PC-3 (cell line): Measurements from ENCODE around the gene CDC42EP3. TPM values are rescaled to one million over a fixed set of nuclear protein-coding genes. Genes with fewer than 3 reads are reported as not detected.
A peak's percentile ranks its signal among the peaks of the same experiment; 100 is the strongest.

Experiments
- ATAC-seq: fragments of 200-7000 bp; cut with Tn5 transposase; 2 replicates; pipeline ENCODE4 v1.9.1; 2020; ENCODE audit warnings: mild to moderate bottlenecking, moderate library complexity
- BruUV-seq: library from RNA; stranded (reverse); fragments of 400-500 nt; replicated peaks from 2 replicates; lab custom pipeline; 2021; lab: Mats Ljungman, UMichigan
- CTCF ChIA-PET: fragments of 300-600 bp; sonication (Branson Sonifier 250); formaldehyde crosslinking; loops from one replicate; lab custom pipeline; 2022; ENCODE audit warnings: antibody characterized with exemption; lab: Charles Lee
- POLR2A ChIA-PET: fragments of 300-600 bp; sonication (Branson Sonifier 250); formaldehyde crosslinking; loops from one replicate; lab custom pipeline; 2022; ENCODE audit warnings: antibody characterized with exemption; ENCODE audit not compliant: unreplicated experiment; lab: Charles Lee
- DNase-seq: peaks from one replicate; pipeline ENCODE4 v3.0.0-alpha.2; 2015
- H2AFZ ChIP-seq: fragments of 300-600 bp; sonication (generic); 2 replicates; pipeline ENCODE4 v1.6.0; 2016; ENCODE audit warnings: antibody characterized with exemption, low read length
- H3F3A ChIP-seq: fragments of 300-600 bp; sonication (generic); one replicate; pipeline ENCODE4 v1.6.0; 2017; ENCODE audit warnings: antibody characterized with exemption, low read length, control low read depth, mild to moderate bottlenecking; ENCODE audit not compliant: unreplicated experiment
- H3K27ac ChIP-seq: fragments of 300-600 bp; sonication (generic); 2 replicates; pipeline ENCODE4 v1.5.1; 2016; ENCODE audit warnings: mild to moderate bottlenecking, low read length
- H3K27me3 ChIP-seq: fragments of 300-600 bp; sonication (generic); 2 replicates; pipeline ENCODE4 v1.6.1; 2016; ENCODE audit warnings: low read length, mixed read lengths
- H3K36me3 ChIP-seq: fragments of 300-600 bp; sonication (generic); 2 replicates; pipeline ENCODE4 v1.6.1; 2016; ENCODE audit warnings: low read depth, mixed run types, low read length, mixed read lengths
- H3K4me1 ChIP-seq: fragments of 300-600 bp; sonication (generic); 2 replicates; pipeline ENCODE4 v1.5.1; 2016; ENCODE audit warnings: low read length; ENCODE audit not compliant: insufficient read depth
- H3K4me2 ChIP-seq: fragments of 300-600 bp; sonication (generic); 2 replicates; pipeline ENCODE4 v1.6.0; 2016; ENCODE audit warnings: low read length
- H3K4me3 ChIP-seq: fragments of 300-600 bp; sonication (generic); 2 replicates; pipeline ENCODE4 v1.5.1; 2016; ENCODE audit warnings: mild to moderate bottlenecking, low read length, mixed read lengths
- H3K79me2 ChIP-seq: fragments of 300-600 bp; sonication (generic); 2 replicates; pipeline ENCODE4 v1.6.1; 2017; ENCODE audit warnings: low read length, mixed read lengths
- H3K9ac ChIP-seq: fragments of 300-600 bp; sonication (generic); 2 replicates; pipeline ENCODE4 v1.6.0; 2016; ENCODE audit warnings: mild to moderate bottlenecking, low read length
- H3K9me2 ChIP-seq: fragments of 300-600 bp; sonication (generic); replicated peaks from 2 replicates; pipeline ENCODE4 v1.6.1; 2016; ENCODE audit warnings: mixed run types, low read length, mixed read lengths
- H3K9me3 ChIP-seq: fragments of 300-600 bp; sonication (generic); 2 replicates; pipeline ENCODE4 v1.6.1; 2016; ENCODE audit warnings: low read length, mixed read lengths
- H4K20me1 ChIP-seq: fragments of 300-600 bp; sonication (generic); 2 replicates; pipeline ENCODE4 v1.6.1; 2016; ENCODE audit warnings: low read length, mixed read lengths
- EZH2 ChIP-seq: fragments of 300-600 bp; sonication (generic); IDR thresholded peaks from one replicate; pipeline ENCODE4 v1.6.1; 2017; ENCODE audit warnings: antibody characterized with exemption, mild to moderate bottlenecking, low read length; ENCODE audit not compliant: unreplicated experiment
- EZH2phosphoT487 ChIP-seq: fragments of 300-600 bp; sonication (generic); IDR thresholded peaks from 2 replicates; pipeline ENCODE4 v1.6.1; 2018; ENCODE audit warnings: mild to moderate bottlenecking, antibody characterized with exemption, low read length, borderline replicate concordance
- intact Hi-C: fragments of 100-400 bp; cut with micrococcal nuclease; formaldehyde crosslinking; loops from 2 replicates; pipeline ENCODE4 v1.9.0; 2023
- total RNA-seq: library from RNA; depleted of rRNA; stranded (reverse); fragments of >200 nt; gene quantifications from 2 replicates; pipeline ENCODE4 v1.2.3, GENCODE V29; 2014
- TF ChIP-seq, protein P1 (sequence below): fragments of 300-600 bp; sonication (generic); conservative IDR thresholded peaks from 2 replicates; pipeline ENCODE4 v1.5.1; 2017; ENCODE audit warnings: antibody characterized with exemption, low read depth, mild to moderate bottlenecking, low read length

CDC42EP3 gene
- total RNA-seq, 1 experiment from 2014 or later: 28.4 TPM

DNA sequence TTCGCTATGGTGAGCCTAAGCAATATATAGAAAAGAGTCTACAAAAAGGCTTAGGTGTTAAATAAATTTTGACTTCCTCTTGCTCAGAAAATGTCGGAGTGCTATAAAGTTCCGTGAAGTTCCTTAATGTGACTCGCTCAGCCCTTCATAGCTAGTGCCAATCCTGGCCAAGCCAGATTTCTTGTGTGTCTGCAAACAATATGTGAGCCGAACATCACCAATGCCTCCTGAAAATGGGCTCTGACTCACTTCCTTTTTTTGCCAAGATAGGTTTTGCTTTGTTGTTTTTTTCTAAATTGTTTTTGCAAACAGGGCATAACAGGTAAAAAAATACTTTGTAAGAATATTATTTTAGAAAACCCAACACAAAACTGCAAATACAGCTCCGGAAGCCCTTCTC, 26.1 kb downstream of the CDC42EP3 start:
- TF ChIP-seq, protein P1, sequence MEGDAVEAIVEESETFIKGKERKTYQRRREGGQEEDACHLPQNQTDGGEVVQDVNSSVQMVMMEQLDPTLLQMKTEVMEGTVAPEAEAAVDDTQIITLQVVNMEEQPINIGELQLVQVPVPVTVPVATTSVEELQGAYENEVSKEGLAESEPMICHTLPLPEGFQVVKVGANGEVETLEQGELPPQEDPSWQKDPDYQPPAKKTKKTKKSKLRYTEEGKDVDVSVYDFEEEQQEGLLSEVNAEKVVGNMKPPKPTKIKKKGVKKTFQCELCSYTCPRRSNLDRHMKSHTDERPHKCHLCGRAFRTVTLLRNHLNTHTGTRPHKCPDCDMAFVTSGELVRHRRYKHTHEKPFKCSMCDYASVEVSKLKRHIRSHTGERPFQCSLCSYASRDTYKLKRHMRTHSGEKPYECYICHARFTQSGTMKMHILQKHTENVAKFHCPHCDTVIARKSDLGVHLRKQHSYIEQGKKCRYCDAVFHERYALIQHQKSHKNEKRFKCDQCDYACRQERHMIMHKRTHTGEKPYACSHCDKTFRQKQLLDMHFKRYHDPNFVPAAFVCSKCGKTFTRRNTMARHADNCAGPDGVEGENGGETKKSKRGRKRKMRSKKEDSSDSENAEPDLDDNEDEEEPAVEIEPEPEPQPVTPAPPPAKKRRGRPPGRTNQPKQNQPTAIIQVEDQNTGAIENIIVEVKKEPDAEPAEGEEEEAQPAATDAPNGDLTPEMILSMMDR: no peak
- intact Hi-C loops: loop anchor here (10.0 kb wide), 1 partner anchor 231 kb away; no protein-coding TSS in a partner anchor
- H3K27ac ChIP-seq: peak overlapping the region; percentile 48
- no peak overlapping the region for H3K4me3 ChIP-seq
- H3K4me2 ChIP-seq: peak overlapping the region; percentile 36
- no peaks in the 10 kb centered on the region for H3K9me3 ChIP-seq
- H2AFZ ChIP-seq: no peak overlapping the region
- H3K4me1 ChIP-seq: peaks cover 22% of the 10 kb centered on the region
- peak; percentile 90 for DNase-seq
- H3K79me2 ChIP-seq: peaks cover 62% of the 10 kb centered on the region
- ChIA-PET POLR2A (interaction anchor here (0.7 kb wide), 1 partner anchor 120 kb away, joined by 4 read pairs; no protein-coding TSS in a partner anchor), CTCF (interaction anchor here (1.1 kb wide), 1 partner anchor 187 kb away, joined by 4 read pairs; no protein-coding TSS in a partner anchor)
- peak; percentile 95 for ATAC-seq
- H3K36me3 ChIP-seq: peaks cover 33% of the 10 kb centered on the region
- no TSS peak for BruUV-seq
- H3K9ac ChIP-seq: no peak overlapping the region
- no peaks in the 10 kb centered on the region for H3F3A ChIP-seq
- no peaks in the 10 kb centered on the region for H3K9me2 ChIP-seq
- H3K27me3 ChIP-seq: no peaks in the 10 kb centered on the region
- H4K20me1 ChIP-seq: no peaks in the 10 kb centered on the region

DNA sequence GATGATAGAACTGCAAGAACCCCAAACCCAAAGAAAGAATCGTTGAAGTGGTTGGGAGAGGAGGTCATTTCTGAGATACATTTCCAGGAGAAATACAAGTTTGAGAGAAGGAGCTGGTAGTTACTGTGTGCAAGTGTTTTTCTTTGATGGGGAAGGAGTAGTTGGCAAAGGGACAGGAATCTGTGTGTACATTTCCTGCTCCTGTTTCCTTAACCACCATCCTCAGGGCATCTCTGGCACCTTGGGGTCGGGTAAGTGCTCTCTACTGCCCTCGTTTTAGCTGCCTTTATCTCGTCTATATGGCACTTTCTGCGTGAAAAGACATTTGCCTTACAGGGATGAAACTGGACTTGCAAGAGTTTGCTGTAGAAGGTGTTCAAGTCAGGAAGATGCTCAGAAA, 27.3 kb downstream of the CDC42EP3 start:
- Histone ChIP-seq H3F3A (no peaks in the 10 kb centered on the region), H3K36me3 (peaks cover 33% of the 10 kb centered on the region), H3K9me2 (no peaks in the 10 kb centered on the region), H3K4me3 (no peak overlapping the region), H3K4me1 (peaks cover 22% of the 10 kb centered on the region), H2AFZ (no peak overlapping the region), H3K27ac (no peak overlapping the region), H3K4me2 (no peak overlapping the region), H3K27me3 (no peaks in the 10 kb centered on the region), H3K9me3 (no peaks in the 10 kb centered on the region), H3K79me2 (peaks cover 51% of the 10 kb centered on the region), H4K20me1 (no peaks in the 10 kb centered on the region), H3K9ac (no peak overlapping the region)
- ChIA-PET POLR2A (no interaction called here), CTCF (interaction anchor here (0.6 kb wide), 1 partner anchor 229 kb away, joined by 9 read pairs; no protein-coding TSS in a partner anchor)
- TF ChIP-seq EZH2phosphoT487 (no peak), EZH2 (no peak)
- TF ChIP-seq, protein P1: no peak
- BruUV-seq: no TSS peak
- no peak for DNase-seq
- no peak for ATAC-seq
- intact Hi-C loops: loop anchor here (10.0 kb wide), 1 partner anchor 229 kb away; no protein-coding TSS in a partner anchor

DNA sequence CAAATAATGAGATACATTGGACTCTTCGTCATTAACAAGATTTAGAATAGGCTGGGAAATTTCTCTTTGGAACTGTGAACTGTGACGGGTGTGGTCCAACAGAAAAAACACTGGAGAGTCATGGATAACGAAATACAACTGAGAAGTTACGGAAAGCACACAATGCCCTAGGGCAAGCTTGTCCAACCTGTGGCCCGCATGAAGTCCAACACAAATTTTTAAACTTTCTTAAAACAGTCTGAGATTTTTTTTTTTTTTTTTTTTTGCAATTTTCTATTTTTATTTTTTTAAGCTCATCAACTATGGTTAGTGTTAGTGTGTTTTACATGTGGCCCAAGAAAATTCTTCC, 27.7 kb downstream of the CDC42EP3 start:
- H4K20me1 ChIP-seq: no peaks in the 10 kb centered on the region
- no peaks in the 10 kb centered on the region for H3F3A ChIP-seq
- H2AFZ ChIP-seq: no peak overlapping the region
- no peaks in the 10 kb centered on the region for H3K27me3 ChIP-seq
- CTCF ChIA-PET: interaction anchor here (0.6 kb wide), 1 partner anchor 228 kb away, joined by 9 read pairs; no protein-coding TSS in a partner anchor
- POLR2A ChIA-PET: no interaction called here
- no peaks in the 10 kb centered on the region for H3K9me3 ChIP-seq
- ATAC-seq (no peak), DNase-seq (no peak)
- peaks cover 22% of the 10 kb centered on the region for H3K4me1 ChIP-seq
- H3K36me3 ChIP-seq: peaks cover 32% of the 10 kb centered on the region
- TF ChIP-seq EZH2 (no peak), EZH2phosphoT487 (no peak)
- TF ChIP-seq, protein P1: no peak
- peaks cover 46% of the 10 kb centered on the region for H3K79me2 ChIP-seq
- H3K4me2 ChIP-seq: no peak overlapping the region
- no peak overlapping the region for H3K4me3 ChIP-seq
- no peak overlapping the region for H3K27ac ChIP-seq
- BruUV-seq: no TSS peak
- no peaks in the 10 kb centered on the region for H3K9me2 ChIP-seq
- H3K9ac ChIP-seq: no peak overlapping the region
- intact Hi-C loops: loop anchor here (10.0 kb wide), 1 partner anchor 229 kb away; no protein-coding TSS in a partner anchor
